ACC112 (cell line): ENCODE data around the gene BAIAP3.

ENCODE experiments used
- H2AFZ ChIP-seq: fragments of 200-600 bp; sonication (generic); one replicate; pipeline ENCODE4 v1.6.0; 2017; ENCODE audit warnings: antibody characterized with exemption, low read length; ENCODE audit not compliant: unreplicated experiment
- H3K27ac ChIP-seq: fragments of 200-600 bp; sonication (generic); 2 replicates; pipeline ENCODE4 v1.5.1; 2014; ENCODE audit warnings: low read depth, mild to moderate bottlenecking, antibody characterized with exemption, low read length, moderate library complexity
- H3K27me3 ChIP-seq: fragments of 200-600 bp; sonication (generic); 2 replicates; pipeline ENCODE4 v1.6.1; 2014; ENCODE audit warnings: mild to moderate bottlenecking, antibody characterized with exemption, low read length, moderate library complexity, mixed read lengths; ENCODE audit not compliant: insufficient read depth
- H3K36me3 ChIP-seq: fragments of 200-600 bp; sonication (generic); 2 replicates; pipeline ENCODE4 v1.6.1; 2016; ENCODE audit warnings: mild to moderate bottlenecking, antibody characterized with exemption, low read length, moderate library complexity, mixed read lengths; ENCODE audit not compliant: insufficient read depth
- H3K4me1 ChIP-seq: fragments of 200-600 bp; sonication (generic); one replicate; pipeline ENCODE4 v1.6.1; 2016; ENCODE audit warnings: low read length, mixed read lengths; ENCODE audit not compliant: insufficient read depth, unreplicated experiment, control insufficient read depth
- H3K4me3 ChIP-seq: fragments of 200-600 bp; sonication (generic); 2 replicates; pipeline ENCODE4 v1.5.1; 2014; ENCODE audit warnings: mild to moderate bottlenecking, low read depth, low read length
- H3K79me2 ChIP-seq: fragments of 200-600 bp; sonication (generic); one replicate; pipeline ENCODE4 v1.6.0; 2016; ENCODE audit warnings: low read length; ENCODE audit not compliant: control insufficient read depth, unreplicated experiment, insufficient read depth

The BAIAP3 gene

GRCh38 chr16:1300664-1301476 is 32.6 kb upstream of the BAIAP3 start:
- Histone ChIP-seq H3K79me2 (no peaks in the 10 kb centered on the region), H3K27ac (no peak overlapping the region), H3K4me1 (peaks cover 10% of the 10 kb centered on the region), H3K36me3 (no peaks in the 10 kb centered on the region), H2AFZ (no peak overlapping the region), H3K27me3 (peaks cover 15% of the 10 kb centered on the region), H3K4me3 (no peak overlapping the region)

- no peak overlapping the region for H3K4me3 ChIP-seq
- no peak overlapping the region for H3K27ac ChIP-seq
- H2AFZ ChIP-seq, result no peak overlapping the region
- H3K4me1 ChIP-seq, result peaks cover 10% of the 10 kb centered on the region
- H3K36me3 ChIP-seq, result no peaks in the 10 kb centered on the region
- peaks cover 15% of the 10 kb centered on the region for H3K27me3 ChIP-seq
- no peaks in the 10 kb centered on the region for H3K79me2 ChIP-seq
Observed at GRCh38 chr16:1301562-1301961, 31.9 kb upstream of the BAIAP3 start.

GRCh38 chr16:1305823-1306222 is 27.6 kb upstream of the BAIAP3 start:
- Histone ChIP-seq H3K79me2 (peaks cover 11% of the 10 kb centered on the region), H3K36me3 (no peaks in the 10 kb centered on the region), H3K27ac (no peak overlapping the region), H3K4me3 (no peak overlapping the region), H2AFZ (no peak overlapping the region), H3K27me3 (no peaks in the 10 kb centered on the region), H3K4me1 (peaks cover 3% of the 10 kb centered on the region)

- no peaks in the 10 kb centered on the region for H3K27me3 ChIP-seq
- H3K27ac ChIP-seq, result no peak overlapping the region
- no peak overlapping the region for H3K4me3 ChIP-seq
- H3K79me2 ChIP-seq, result peaks cover 16% of the 10 kb centered on the region
- H3K36me3 ChIP-seq, result no peaks in the 10 kb centered on the region
- no peak overlapping the region for H2AFZ ChIP-seq
- peaks cover 7% of the 10 kb centered on the region for H3K4me1 ChIP-seq
Observed at GRCh38 chr16:1306334-1306733, 27.1 kb upstream of the BAIAP3 start.

- Histone ChIP-seq H3K79me2 (peaks cover 35% of the 10 kb centered on the region), H3K4me1 (peaks cover 22% of the 10 kb centered on the region), H3K36me3 (peaks cover 6% of the 10 kb centered on the region; the same call in 1 of the 2 replicates), H3K27ac (peak overlapping the region; percentile 99), H3K4me3 (peak overlapping the region; percentile 86), H3K27me3 (no peaks in the 10 kb centered on the region), H2AFZ (no peak overlapping the region)
Observed at GRCh38 chr16:1308036-1308976, 25.1 kb upstream of the BAIAP3 start.

- Histone ChIP-seq H3K79me2 (peaks cover 45% of the 10 kb centered on the region), H3K4me3 (peak within 1 kb of the TSS; percentile 94), H3K27me3 (no peaks in the 10 kb centered on the region), H3K27ac (peak within 1 kb of the TSS; percentile 99), H3K36me3 (peaks cover 6% of the 10 kb centered on the region; the same call in 1 of the 2 replicates), H3K4me1 (peaks cover 22% of the 10 kb centered on the region), H2AFZ (peak within 1 kb of the TSS; percentile 84)
Observed at GRCh38 chr16:1308977-1309885, 24.2 kb upstream of the BAIAP3 start, which contains the start of gene UBE2I. Gene UBE2I (plus strand): TSS chr16:1309636. CDS start chr16:1314031, 4,395 bp downstream.

GRCh38 chr16:1309888-1310831 is 23.3 kb upstream of the BAIAP3 start:
- Histone ChIP-seq H3K27me3 (no peaks in the 10 kb centered on the region), H3K36me3 (peaks cover 11% of the 10 kb centered on the region; the same call in 1 of the 2 replicates), H2AFZ (no peak overlapping the region), H3K79me2 (peaks cover 54% of the 10 kb centered on the region), H3K4me1 (peaks cover 22% of the 10 kb centered on the region), H3K4me3 (peak overlapping the region; percentile 94), H3K27ac (peak overlapping the region; percentile 53)

GRCh38 chr16:1310832-1311200 is 22.6 kb upstream of the BAIAP3 start:
- H3K27ac ChIP-seq, result peak overlapping the region; percentile 53; the same call in 1 of the 2 replicates
- peaks cover 22% of the 10 kb centered on the region for H3K4me1 ChIP-seq
- peak overlapping the region; percentile 94 for H3K4me3 ChIP-seq
- H2AFZ ChIP-seq, result no peak overlapping the region
- H3K36me3 ChIP-seq, result peaks cover 16% of the 10 kb centered on the region; the same call in 1 of the 2 replicates
- peaks cover 60% of the 10 kb centered on the region for H3K79me2 ChIP-seq
- H3K27me3 ChIP-seq, result no peaks in the 10 kb centered on the region

- Histone ChIP-seq H3K79me2 (peaks cover 65% of the 10 kb centered on the region), H3K4me3 (peak overlapping the region; percentile 94), H2AFZ (no peak overlapping the region)
Observed at GRCh38 chr16:1311212-1311737, 22.2 kb upstream of the BAIAP3 start.

More at GRCh38 chr16:1311212-1311737, 22.2 kb upstream of the BAIAP3 start:
- H3K4me1 ChIP-seq, result peaks cover 22% of the 10 kb centered on the region
- H3K27ac ChIP-seq, result no peak overlapping the region
- H3K36me3 ChIP-seq, result peaks cover 19% of the 10 kb centered on the region; the same call in 1 of the 2 replicates
- no peaks in the 10 kb centered on the region for H3K27me3 ChIP-seq
